PC-3 (cell line): ENCODE measurements around the gene PHF12. TPM values are rescaled to one million over a fixed set of nuclear protein-coding genes. Genes with fewer than 3 reads are reported as not detected.
"Not testable (repeated sequence)": the region's sequence is repeated elsewhere in the genome, so short reads cannot be mapped to it uniquely, and the experiment has no call there.

Source experiments
- ATAC-seq: fragments of 200-7000 bp; cut with Tn5 transposase; 2 replicates; pipeline ENCODE4 v1.9.1; 2020; ENCODE audit warnings: mild to moderate bottlenecking, moderate library complexity
- BruUV-seq: library from RNA; stranded (reverse); fragments of 400-500 nt; replicated peaks from 2 replicates; lab custom pipeline; 2021; lab: Mats Ljungman, UMichigan
- CTCF ChIA-PET: fragments of 300-600 bp; sonication (Branson Sonifier 250); formaldehyde crosslinking; loops from one replicate; lab custom pipeline; 2022; ENCODE audit warnings: antibody characterized with exemption; lab: Charles Lee
- POLR2A ChIA-PET: fragments of 300-600 bp; sonication (Branson Sonifier 250); formaldehyde crosslinking; loops from one replicate; lab custom pipeline; 2022; ENCODE audit warnings: antibody characterized with exemption; ENCODE audit not compliant: unreplicated experiment; lab: Charles Lee
- DNase-seq: peaks from one replicate; pipeline ENCODE4 v3.0.0-alpha.2; 2015
- H2AFZ ChIP-seq: fragments of 300-600 bp; sonication (generic); 2 replicates; pipeline ENCODE4 v1.6.0; 2016; ENCODE audit warnings: antibody characterized with exemption, low read length
- H3F3A ChIP-seq: fragments of 300-600 bp; sonication (generic); one replicate; pipeline ENCODE4 v1.6.0; 2017; ENCODE audit warnings: antibody characterized with exemption, low read length, control low read depth, mild to moderate bottlenecking; ENCODE audit not compliant: unreplicated experiment
- H3K27ac ChIP-seq: fragments of 300-600 bp; sonication (generic); 2 replicates; pipeline ENCODE4 v1.5.1; 2016; ENCODE audit warnings: mild to moderate bottlenecking, low read length
- H3K27me3 ChIP-seq: fragments of 300-600 bp; sonication (generic); 2 replicates; pipeline ENCODE4 v1.6.1; 2016; ENCODE audit warnings: low read length, mixed read lengths
- H3K36me3 ChIP-seq: fragments of 300-600 bp; sonication (generic); 2 replicates; pipeline ENCODE4 v1.6.1; 2016; ENCODE audit warnings: low read depth, mixed run types, low read length, mixed read lengths
- H3K4me1 ChIP-seq: fragments of 300-600 bp; sonication (generic); 2 replicates; pipeline ENCODE4 v1.5.1; 2016; ENCODE audit warnings: low read length; ENCODE audit not compliant: insufficient read depth
- H3K4me2 ChIP-seq: fragments of 300-600 bp; sonication (generic); 2 replicates; pipeline ENCODE4 v1.6.0; 2016; ENCODE audit warnings: low read length
- H3K4me3 ChIP-seq: fragments of 300-600 bp; sonication (generic); 2 replicates; pipeline ENCODE4 v1.5.1; 2016; ENCODE audit warnings: mild to moderate bottlenecking, low read length, mixed read lengths
- H3K79me2 ChIP-seq: fragments of 300-600 bp; sonication (generic); 2 replicates; pipeline ENCODE4 v1.6.1; 2017; ENCODE audit warnings: low read length, mixed read lengths
- H3K9ac ChIP-seq: fragments of 300-600 bp; sonication (generic); 2 replicates; pipeline ENCODE4 v1.6.0; 2016; ENCODE audit warnings: mild to moderate bottlenecking, low read length
- H3K9me2 ChIP-seq: fragments of 300-600 bp; sonication (generic); replicated peaks from 2 replicates; pipeline ENCODE4 v1.6.1; 2016; ENCODE audit warnings: mixed run types, low read length, mixed read lengths
- H3K9me3 ChIP-seq: fragments of 300-600 bp; sonication (generic); 2 replicates; pipeline ENCODE4 v1.6.1; 2016; ENCODE audit warnings: low read length, mixed read lengths
- H4K20me1 ChIP-seq: fragments of 300-600 bp; sonication (generic); 2 replicates; pipeline ENCODE4 v1.6.1; 2016; ENCODE audit warnings: low read length, mixed read lengths
- EZH2 ChIP-seq: fragments of 300-600 bp; sonication (generic); IDR thresholded peaks from one replicate; pipeline ENCODE4 v1.6.1; 2017; ENCODE audit warnings: antibody characterized with exemption, mild to moderate bottlenecking, low read length; ENCODE audit not compliant: unreplicated experiment
- EZH2phosphoT487 ChIP-seq: fragments of 300-600 bp; sonication (generic); IDR thresholded peaks from 2 replicates; pipeline ENCODE4 v1.6.1; 2018; ENCODE audit warnings: mild to moderate bottlenecking, antibody characterized with exemption, low read length, borderline replicate concordance
- intact Hi-C: fragments of 100-400 bp; cut with micrococcal nuclease; formaldehyde crosslinking; loops from 2 replicates; pipeline ENCODE4 v1.9.0; 2023
- total RNA-seq: library from RNA; depleted of rRNA; stranded (reverse); fragments of >200 nt; gene quantifications from 2 replicates; pipeline ENCODE4 v1.2.3, GENCODE V29; 2014
- TF ChIP-seq, protein P1 (sequence below): fragments of 300-600 bp; sonication (generic); conservative IDR thresholded peaks from 2 replicates; pipeline ENCODE4 v1.5.1; 2017; ENCODE audit warnings: antibody characterized with exemption, low read depth, mild to moderate bottlenecking, low read length

Gene PHF12
- total RNA-seq, 1 experiment from 2014 or later, result 25.0 TPM

DNA sequence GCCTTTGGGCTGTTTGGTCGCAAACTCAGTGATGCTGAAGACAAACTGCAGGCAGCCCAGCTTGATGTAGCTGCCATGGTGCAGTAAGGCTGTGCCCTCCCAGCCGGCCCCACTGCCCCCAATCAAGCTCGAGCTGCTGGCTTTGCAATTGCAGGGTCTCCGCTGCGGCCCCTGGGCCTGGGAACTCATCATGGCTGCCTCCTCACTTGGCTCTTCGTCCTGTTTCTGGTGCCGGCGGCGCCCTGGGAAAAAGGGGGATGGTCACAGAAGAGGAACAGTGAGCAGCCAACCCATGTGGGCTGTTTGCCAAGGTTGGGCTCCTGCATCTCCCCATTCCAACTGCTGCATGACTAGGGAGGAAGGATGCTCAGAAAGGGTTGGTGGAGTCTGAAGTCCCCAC, 45.0 kb downstream of the PHF12 start:
- POLR2A ChIA-PET, result no interaction called here
- ATAC-seq, result no peak
- no peaks in the 10 kb centered on the region for H3K9me3 ChIP-seq
- H3K9me2 ChIP-seq, result no peaks in the 10 kb centered on the region
- no peak overlapping the region for H3K27ac ChIP-seq
- H3K4me3 ChIP-seq, result no peak overlapping the region
- H3K79me2 ChIP-seq, result no peaks in the 10 kb centered on the region
- H3K9ac ChIP-seq, result no peak overlapping the region
- H3K27me3 ChIP-seq, result no peaks in the 10 kb centered on the region
- CTCF ChIA-PET, result no interaction called here
- H3K36me3 ChIP-seq, result peaks cover 22% of the 10 kb centered on the region
- H3F3A ChIP-seq, result no peaks in the 10 kb centered on the region
- intact Hi-C loops, result loop anchor here (10.0 kb wide), 2 partner anchors 61 to 181 kb away; partner anchors contain the start of genes FAM222B, NEK8 and TLCD1
- TF ChIP-seq EZH2, result no peak
- no peak for TF ChIP-seq EZH2phosphoT487
- TF ChIP-seq, protein P1, sequence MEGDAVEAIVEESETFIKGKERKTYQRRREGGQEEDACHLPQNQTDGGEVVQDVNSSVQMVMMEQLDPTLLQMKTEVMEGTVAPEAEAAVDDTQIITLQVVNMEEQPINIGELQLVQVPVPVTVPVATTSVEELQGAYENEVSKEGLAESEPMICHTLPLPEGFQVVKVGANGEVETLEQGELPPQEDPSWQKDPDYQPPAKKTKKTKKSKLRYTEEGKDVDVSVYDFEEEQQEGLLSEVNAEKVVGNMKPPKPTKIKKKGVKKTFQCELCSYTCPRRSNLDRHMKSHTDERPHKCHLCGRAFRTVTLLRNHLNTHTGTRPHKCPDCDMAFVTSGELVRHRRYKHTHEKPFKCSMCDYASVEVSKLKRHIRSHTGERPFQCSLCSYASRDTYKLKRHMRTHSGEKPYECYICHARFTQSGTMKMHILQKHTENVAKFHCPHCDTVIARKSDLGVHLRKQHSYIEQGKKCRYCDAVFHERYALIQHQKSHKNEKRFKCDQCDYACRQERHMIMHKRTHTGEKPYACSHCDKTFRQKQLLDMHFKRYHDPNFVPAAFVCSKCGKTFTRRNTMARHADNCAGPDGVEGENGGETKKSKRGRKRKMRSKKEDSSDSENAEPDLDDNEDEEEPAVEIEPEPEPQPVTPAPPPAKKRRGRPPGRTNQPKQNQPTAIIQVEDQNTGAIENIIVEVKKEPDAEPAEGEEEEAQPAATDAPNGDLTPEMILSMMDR, result no peak
- no peaks in the 10 kb centered on the region for H4K20me1 ChIP-seq
- peaks cover 18% of the 10 kb centered on the region for H3K4me1 ChIP-seq
- DNase-seq, result no peak
- H3K4me2 ChIP-seq, result no peak overlapping the region
- H2AFZ ChIP-seq, result no peak overlapping the region
- no TSS peak for BruUV-seq

DNA sequence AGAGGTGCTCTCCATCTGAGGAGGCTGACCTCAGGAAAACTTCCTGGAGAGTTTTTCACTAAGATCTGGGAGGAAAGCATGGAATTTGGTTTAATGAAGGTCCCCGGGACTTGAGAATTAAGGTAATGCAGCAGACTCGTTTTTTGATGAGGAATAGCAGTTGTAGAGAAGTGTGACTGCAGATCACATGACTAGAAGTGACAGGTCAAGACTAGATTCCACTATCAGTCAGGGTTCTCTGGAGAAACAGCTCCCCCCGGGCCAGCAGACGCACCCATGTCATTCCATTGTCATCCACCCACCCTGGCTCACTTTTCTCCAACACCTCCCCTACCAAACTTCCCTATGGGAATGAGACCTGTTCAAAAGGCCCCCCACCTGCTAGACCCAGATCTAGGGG, 46.5 kb downstream of the PHF12 start:
- POLR2A ChIA-PET, result interaction anchor here (0.6 kb wide), 1 partner anchor 182 kb away, joined by 3 read pairs; no protein-coding TSS in a partner anchor
- no peak for ATAC-seq
- Histone ChIP-seq H3K4me2 (no peak overlapping the region), H3K4me1 (peaks cover 18% of the 10 kb centered on the region), H3K4me3 (no peak overlapping the region), H3K79me2 (no peaks in the 10 kb centered on the region), H3K9me3 (no peaks in the 10 kb centered on the region), H3K9ac (no peak overlapping the region), H3K36me3 (peaks cover 14% of the 10 kb centered on the region; the same call in 1 of the 2 replicates), H2AFZ (no peak overlapping the region), H3K27me3 (no peaks in the 10 kb centered on the region), H3K9me2 (no peaks in the 10 kb centered on the region), H3K27ac (no peak overlapping the region), H4K20me1 (no peaks in the 10 kb centered on the region), H3F3A (no peaks in the 10 kb centered on the region)
- BruUV-seq, result no TSS peak
- no peak for DNase-seq
- intact Hi-C loops, result loop anchor here (5.0 to 10.0 kb wide), 3 partner anchors 43 to 180 kb away; partner anchors contain the start of genes FAM222B, NEK8 and TLCD1
- TF ChIP-seq EZH2 (no peak), EZH2phosphoT487 (no peak)
- TF ChIP-seq, protein P1, result no peak
- CTCF ChIA-PET, result no interaction called here

DNA sequence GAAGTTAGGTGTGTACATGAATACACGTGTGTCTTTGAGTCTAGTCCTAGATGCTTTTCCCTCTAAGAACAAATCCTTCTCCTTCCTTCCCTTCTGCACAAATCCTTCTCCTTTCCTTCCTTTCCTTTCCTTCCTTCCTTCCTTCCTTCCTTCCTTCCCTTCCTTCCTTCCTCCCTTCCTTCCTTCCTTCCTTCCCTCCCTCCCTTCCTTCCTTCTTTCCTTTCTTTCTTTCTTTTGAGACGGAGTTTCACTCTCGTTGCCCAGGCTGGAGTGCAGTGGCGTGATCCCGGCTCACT, 47.8 kb downstream of the PHF12 start:
- H4K20me1 ChIP-seq, H3K79me2 ChIP-seq, H3K9me3 ChIP-seq, H2AFZ ChIP-seq, BruUV-seq, DNase-seq, H3K9me2 ChIP-seq, H3K4me1 ChIP-seq, H3K27ac ChIP-seq, ATAC-seq, POLR2A ChIA-PET, H3K9ac ChIP-seq, H3K27me3 ChIP-seq, H3F3A ChIP-seq: not testable (repeated sequence)
- Histone ChIP-seq H3K36me3 (peaks cover 14% of the 10 kb centered on the region; the same call in 1 of the 2 replicates), H3K4me3 (peak overlapping the region; percentile 78), H3K4me2 (peak overlapping the region; percentile 66)
- CTCF ChIA-PET, result interaction anchor here (0.6 kb wide), 1 partner anchor 140 kb away, joined by 8 read pairs; no protein-coding TSS in a partner anchor
- intact Hi-C loops, result loop anchor here (5.0 to 10.0 kb wide), 3 partner anchors 44 to 179 kb away; partner anchors contain the start of genes FAM222B, NEK8 and TLCD1
